Measurements from ENCODE around the gene MYT1. TPM values are rescaled to one million over a fixed set of nuclear protein-coding genes. Genes with fewer than 3 reads are reported as not detected.

MYT1 gene
- polyA plus RNA-seq, 3 donors, result not detected

- Mint-ChIP-seq H3K27ac (no peak overlapping the region), H3K36me3 (no peaks in the 10 kb centered on the region), H3K4me3 (no peak overlapping the region), H3K9me3 (peaks cover 0 to 4% (median 2%) of the 10 kb centered on the region in 7 donors), H3K27me3 (ENCODE audit: low read depth in 3 of 3) (peaks cover 1 to 7% (median 4%) of the 10 kb centered on the region in 3 donors), H3K4me1 (no peaks in the 10 kb centered on the region)
- no peak overlapping the region for H3K9ac ChIP-seq (ENCODE audit: insufficient read depth, low read length, poor library complexity, severe bottlenecking)
- no peak for DNase-seq
- H2AFZ ChIP-seq (ENCODE audit: insufficient read depth, low read depth, low read length, poor library complexity, severe bottlenecking), result no peak overlapping the region
- H3K27ac ChIP-seq (ENCODE audit: low read depth in 1 of 2, low read length in 2 of 2), result no peak overlapping the region
- intact Hi-C loops (cut with micrococcal nuclease), result no loop called here
- TF ChIP-seq CTCF (IDR thresholded peaks at IDR 0.05), result no peak
- 93% methylated on average over 9 of the region's 9 CpGs for WGBS (ENCODE audit: insufficient coverage)
- no peaks in the 10 kb centered on the region for H3K27me3 ChIP-seq (ENCODE audit: control insufficient read depth in 2 of 2, insufficient read depth in 2 of 2, low read length in 2 of 2)
- no peak overlapping the region for H3K4me2 ChIP-seq (replicated peaks; ENCODE audit: extremely low read depth, low read length, poor library complexity, severe bottlenecking)
- no peaks in the 10 kb centered on the region for H3K36me3 ChIP-seq (replicated peaks in 1 of 2; ENCODE audit: control insufficient read depth in 1 of 2, insufficient read depth in 2 of 2, low read length in 2 of 2)
- H3K4me3 ChIP-seq (replicated peaks in 1 of 3; ENCODE audit: low read depth in 2 of 3, low read length in 3 of 3), result no peak overlapping the region
- H4K20me1 ChIP-seq (ENCODE audit: insufficient read depth, low read length), result no peaks in the 10 kb centered on the region
- H3K9me3 ChIP-seq (replicated peaks in 1 of 2; ENCODE audit: control insufficient read depth in 1 of 2, insufficient read depth in 1 of 2, low read length in 2 of 2), result peaks cover 2 to 4% of the 10 kb centered on the region in 2 donors
- H3K4me1 ChIP-seq (ENCODE audit: control insufficient read depth in 1 of 2, insufficient read depth in 2 of 2, low read length in 2 of 2), result no peaks in the 10 kb centered on the region
- H3K79me2 ChIP-seq (ENCODE audit: insufficient read depth, low read length), result no peaks in the 10 kb centered on the region
Observed at GRCh38 chr20:64154590-64155257, 9.5 kb upstream of the MYT1 start.

- H2AFZ ChIP-seq (ENCODE audit: insufficient read depth, low read depth, low read length, poor library complexity, severe bottlenecking), result no peak overlapping the region
- H3K9ac ChIP-seq (ENCODE audit: insufficient read depth, low read length, poor library complexity, severe bottlenecking), result no peak overlapping the region
- TF ChIP-seq CTCF (IDR thresholded peaks at IDR 0.05), result no peak
- H3K36me3 ChIP-seq (replicated peaks in 1 of 2; ENCODE audit: control insufficient read depth in 1 of 2, insufficient read depth in 2 of 2, low read length in 2 of 2), result no peaks in the 10 kb centered on the region
- H3K27ac ChIP-seq (ENCODE audit: low read depth in 1 of 2, low read length in 2 of 2), result no peak overlapping the region
- no peaks in the 10 kb centered on the region for H3K9me3 ChIP-seq (replicated peaks in 1 of 2; ENCODE audit: control insufficient read depth in 1 of 2, insufficient read depth in 1 of 2, low read length in 2 of 2)
- Mint-ChIP-seq H3K9me3 (peaks cover 0 to 3% (median 0%) of the 10 kb centered on the region in 7 donors), H3K27ac (no peak overlapping the region), H3K4me1 (no peaks in the 10 kb centered on the region), H3K4me3 (no peak overlapping the region), H3K36me3 (no peaks in the 10 kb centered on the region), H3K27me3 (ENCODE audit: low read depth in 3 of 3) (peaks cover 4 to 10% (median 5%) of the 10 kb centered on the region in 3 donors)
- H3K27me3 ChIP-seq (ENCODE audit: control insufficient read depth in 2 of 2, insufficient read depth in 2 of 2, low read length in 2 of 2), result peaks cover 0 to 5% of the 10 kb centered on the region in 2 donors
- DNase-seq, result no peak
- intact Hi-C loops (cut with micrococcal nuclease), result no loop called here
- no peak overlapping the region for H3K4me3 ChIP-seq (replicated peaks in 1 of 3; ENCODE audit: low read depth in 2 of 3, low read length in 3 of 3)
- no peaks in the 10 kb centered on the region for H4K20me1 ChIP-seq (ENCODE audit: insufficient read depth, low read length)
- 92% methylated on average over 22 of the region's 22 CpGs for WGBS (ENCODE audit: insufficient coverage)
- no peak overlapping the region for H3K4me2 ChIP-seq (replicated peaks; ENCODE audit: extremely low read depth, low read length, poor library complexity, severe bottlenecking)
- H3K4me1 ChIP-seq (ENCODE audit: control insufficient read depth in 1 of 2, insufficient read depth in 2 of 2, low read length in 2 of 2), result no peaks in the 10 kb centered on the region
- no peaks in the 10 kb centered on the region for H3K79me2 ChIP-seq (ENCODE audit: insufficient read depth, low read length)
Observed at GRCh38 chr20:64155258-64156135, 8.8 kb upstream of the MYT1 start.

Measured in CD14-positive monocyte (primary cell).